NT2/D1 (cell line): ENCODE results near the gene MRPL40.

Experiments
- YY1 ChIP-seq: IDR thresholded peaks from 2 replicates; pipeline ENCODE4 v1.6.1; 2011; ENCODE audit not compliant: insufficient read length, insufficient read depth
- ZNF274 ChIP-seq: IDR thresholded peaks from 2 replicates; pipeline ENCODE4 v1.6.1; 2011; ENCODE audit warnings: mild to moderate bottlenecking, low read depth, low read length

- TF ChIP-seq ZNF274 (no peak), YY1 (no peak)
Measured at GRCh38 chr22:19434401-19434800, 2.1 kb downstream of the MRPL40 start.
